Endothelial cell of umbilical vein (primary cell): ENCODE results near the gene JAKMIP1. TPM values are rescaled to one million over a fixed set of nuclear protein-coding genes. Genes with fewer than 3 reads are reported as not detected.

Source experiments
- BruUV-seq: library from RNA; stranded (reverse); fragments of 400-500 nt; replicated peaks from 2 replicates; lab custom pipeline; 2021; lab: Mats Ljungman, UMichigan
- CTCF ChIA-PET: fragments of 300-600, 350-600 bp; sonication (Branson Sonifier 250); formaldehyde crosslinking; loops from one replicate; lab custom pipeline; 2021; ENCODE audit warnings: antibody characterized with exemption, inconsistent platforms; lab: Charles Lee
- POLR2A ChIA-PET: fragments of 300-600, 350-600 bp; sonication (Branson Sonifier 250); formaldehyde crosslinking; loops from one replicate; lab custom pipeline; 2021; ENCODE audit warnings: antibody characterized with exemption, inconsistent platforms; lab: Charles Lee
- DNase-seq: peaks from one replicate; pipeline ENCODE4 v3.0.0-alpha.2; 2011; ENCODE audit warnings: low read depth, low spot score
- FAIRE-seq: peaks from 2 replicates; lab custom pipeline; 2011; peaks lifted over from hg19 to GRCh38; lab: Jason Lieb, UNC
- H2AFZ ChIP-seq: 2 replicates; pipeline ENCODE4 v1.6.0; 2012; ENCODE audit warnings: low read depth, low read length, control low read depth, inconsistent platforms
- H3K27ac ChIP-seq: 2 replicates; pipeline ENCODE4 v1.5.1; 2011; ENCODE audit warnings: low read depth, mild to moderate bottlenecking, control low read depth, low read length, moderate library complexity; ENCODE audit not compliant: insufficient read depth
- H3K27me3 ChIP-seq, 2 experiments: 2 replicates each; pipeline versions ENCODE4 v1.6.0 to v1.6.1; 2011; ENCODE audit warnings: low read length in 2 of 2, mixed read lengths in 1 of 2; ENCODE audit not compliant: control insufficient read depth in 2 of 2, insufficient read depth in 2 of 2
- H3K36me3 ChIP-seq, 2 experiments: 2 replicates in 1 of 2; 3 replicates in 1 of 2; pipeline ENCODE4 v1.5.1; 2011; ENCODE audit warnings: low read length in 2 of 2, mild to moderate bottlenecking in 1 of 2, moderate library complexity in 1 of 2; ENCODE audit not compliant: control insufficient read depth in 2 of 2, insufficient read depth in 2 of 2; ENCODE audit errors: extremely low read depth in 1 of 2
- H3K4me1 ChIP-seq: 3 replicates; pipeline ENCODE4 v1.5.1; 2011; ENCODE audit warnings: mild to moderate bottlenecking, low read length; ENCODE audit not compliant: control insufficient read depth, insufficient read depth; ENCODE audit errors: extremely low read depth
- H3K4me2 ChIP-seq: 2 replicates; pipeline ENCODE4 v1.6.1; 2011; ENCODE audit warnings: low read length, control low read depth, mixed read lengths; ENCODE audit not compliant: insufficient read depth
- H3K4me3 ChIP-seq, 3 experiments: fragments of 200-600 bp in 1 of 3; sonication (generic), shearing (Covaris generic) in 1 of 3; replicated peaks in 1 of 3; 2 replicates each; pipeline ENCODE4 v1.5.1; 2011 to 2016; ENCODE audit warnings: control low read depth in 3 of 3, low read length in 3 of 3, mild to moderate bottlenecking in 2 of 3, inconsistent platforms in 1 of 3, low read depth in 1 of 3, moderate library complexity in 1 of 3; ENCODE audit not compliant: insufficient read depth in 1 of 3
- H3K79me2 ChIP-seq: 2 replicates; pipeline ENCODE4 v1.6.0; 2012; ENCODE audit warnings: low read length, inconsistent platforms; ENCODE audit not compliant: control insufficient read depth, insufficient read depth
- H3K9ac ChIP-seq: replicated peaks from 2 replicates; pipeline ENCODE3; 2011; ENCODE audit warnings: low read length, control low read depth; ENCODE audit not compliant: insufficient read depth; ENCODE audit errors: extremely low read depth
- H3K9me1 ChIP-seq: replicated peaks from 3 replicates; pipeline ENCODE4 v1.6.0; 2011; ENCODE audit warnings: mild to moderate bottlenecking, low read length; ENCODE audit not compliant: control insufficient read depth, insufficient read depth; ENCODE audit errors: extremely low read depth
- H3K9me3 ChIP-seq: replicated peaks from 2 replicates; pipeline ENCODE4 v1.5.1; 2012; ENCODE audit warnings: low read length, inconsistent platforms; ENCODE audit not compliant: control insufficient read depth, insufficient read depth
- H4K20me1 ChIP-seq: replicated peaks from 2 replicates; pipeline ENCODE3; 2011; ENCODE audit warnings: mild to moderate bottlenecking, low read length; ENCODE audit not compliant: control insufficient read depth, insufficient read depth; ENCODE audit errors: extremely low read depth
- EZH2 ChIP-seq: IDR thresholded peaks from 2 replicates; pipeline ENCODE4 v1.6.1; 2012; ENCODE audit warnings: borderline replicate concordance, low read depth, mild to moderate bottlenecking, moderate library complexity, low read length, inconsistent platforms; ENCODE audit not compliant: severe bottlenecking
- FOS ChIP-seq: IDR thresholded peaks from 2 replicates; pipeline ENCODE4 v1.6.1; 2011; ENCODE audit warnings: mild to moderate bottlenecking, low read length, moderate library complexity, borderline replicate concordance; ENCODE audit not compliant: insufficient read depth
- GATA2 ChIP-seq: IDR thresholded peaks from 2 replicates; pipeline ENCODE4 v1.7.0; 2011; ENCODE audit warnings: low read depth, mild to moderate bottlenecking, moderate library complexity, mixed read lengths, low read length; ENCODE audit not compliant: insufficient read length, insufficient read depth
- JUN ChIP-seq: IDR thresholded peaks from 2 replicates; pipeline ENCODE4 v1.6.1; 2011; ENCODE audit warnings: borderline replicate concordance, low read depth; ENCODE audit not compliant: insufficient read length, insufficient read depth
- POLR2A ChIP-seq: IDR thresholded peaks from 2 replicates; pipeline ENCODE4 v1.6.1; 2012; ENCODE audit warnings: low read depth, mild to moderate bottlenecking, control low read depth, low read length
- POLR2AphosphoS5 ChIP-seq: IDR thresholded peaks from 2 replicates; pipeline ENCODE4 v1.6.1; 2012; ENCODE audit warnings: low read depth, mild to moderate bottlenecking, control low read depth, low read length, moderate library complexity; ENCODE audit not compliant: insufficient read depth
- dilution Hi-C: fragments of 300-500 bp; cut with MboI; formaldehyde crosslinking; loops from one replicate; pipeline ENCODE4 v1.15.0; 2019; ENCODE audit warnings: low sequenced_read_pairs; ENCODE audit not compliant: extremely low pct_ligation_motif_present
- intact Hi-C: fragments of 100-400 bp; cut with micrococcal nuclease; formaldehyde crosslinking; loops from one replicate; pipeline ENCODE4 v1.10.0; 2022
- polyA plus RNA-seq, 4 experiments: library from polyadenylated mRNA; depleted of rRNA in 3 of 4; stranded (reverse) in 3 of 4; unstranded in 1 of 4; fragments of >200 nt; gene quantifications; 2 replicates each; pipeline versions ENCODE4 v1.2.1 to v1.2.3, GENCODE V29; 2011 to 2012; ENCODE audit warnings: missing spikeins in 1 of 4
- total RNA-seq: library from RNA; stranded (reverse); gene quantifications from 2 replicates; pipeline ENCODE4 v1.2.3, GENCODE V29; 2021
- TF ChIP-seq, protein P1 (sequence below), 2 donors: IDR thresholded peaks; 1 replicate in 1 of 2; 2 replicates in 1 of 2; pipeline ENCODE4 v1.5.1; 2011; ENCODE audit warnings: low read length in 2 of 2, mild to moderate bottlenecking in 2 of 2, moderate library complexity in 2 of 2, control low read depth in 1 of 2, inconsistent platforms in 1 of 2, low read depth in 1 of 2; ENCODE audit not compliant: insufficient read depth in 1 of 2; ENCODE audit errors: extremely low read depth in 1 of 2
- TF ChIP-seq, protein P2 (sequence below): IDR thresholded peaks from 2 replicates; pipeline ENCODE4 v1.6.1; 2011; ENCODE audit not compliant: insufficient read depth, insufficient read length

JAKMIP1 gene
- total and polyA plus RNA-seq, 2 donors (not counting 3 experiments of a cell fraction or from before 2014, with no cell fraction given), result not detected

DNA sequence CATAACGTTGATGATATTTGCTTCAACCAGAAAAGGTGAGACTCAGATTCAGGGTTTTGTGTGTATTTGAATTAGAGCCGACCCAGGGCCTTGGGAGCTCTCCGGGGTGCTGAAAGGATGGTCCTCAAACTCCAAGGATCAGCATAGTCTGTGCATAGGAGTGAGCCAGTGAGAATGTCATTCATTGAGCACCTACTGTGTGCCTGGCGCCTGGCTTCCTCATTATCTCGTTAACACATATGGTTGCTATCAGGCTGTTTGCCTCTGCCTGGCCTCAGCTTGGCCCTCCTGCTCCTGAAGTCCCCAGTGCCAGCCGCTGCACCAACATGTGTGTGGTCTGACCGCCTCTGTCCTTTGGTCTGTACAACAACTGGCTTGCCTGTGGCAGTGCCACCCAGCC is 25.1 kb upstream of the JAKMIP1 start:
- POLR2A ChIA-PET, result no interaction called here
- H3K9ac ChIP-seq, result no peak overlapping the region
- no peaks in the 10 kb centered on the region for H3K79me2 ChIP-seq
- peaks cover 4 to 5% of the 10 kb centered on the region in 2 experiments for H3K27me3 ChIP-seq
- H3K4me3 ChIP-seq, result no peak overlapping the region
- H3K9me1 ChIP-seq, result no peaks in the 10 kb centered on the region
- dilution Hi-C loops (no loop called here), intact Hi-C loops (no loop called here)
- H3K9me3 ChIP-seq, result no peaks in the 10 kb centered on the region
- TF ChIP-seq, protein P1, sequence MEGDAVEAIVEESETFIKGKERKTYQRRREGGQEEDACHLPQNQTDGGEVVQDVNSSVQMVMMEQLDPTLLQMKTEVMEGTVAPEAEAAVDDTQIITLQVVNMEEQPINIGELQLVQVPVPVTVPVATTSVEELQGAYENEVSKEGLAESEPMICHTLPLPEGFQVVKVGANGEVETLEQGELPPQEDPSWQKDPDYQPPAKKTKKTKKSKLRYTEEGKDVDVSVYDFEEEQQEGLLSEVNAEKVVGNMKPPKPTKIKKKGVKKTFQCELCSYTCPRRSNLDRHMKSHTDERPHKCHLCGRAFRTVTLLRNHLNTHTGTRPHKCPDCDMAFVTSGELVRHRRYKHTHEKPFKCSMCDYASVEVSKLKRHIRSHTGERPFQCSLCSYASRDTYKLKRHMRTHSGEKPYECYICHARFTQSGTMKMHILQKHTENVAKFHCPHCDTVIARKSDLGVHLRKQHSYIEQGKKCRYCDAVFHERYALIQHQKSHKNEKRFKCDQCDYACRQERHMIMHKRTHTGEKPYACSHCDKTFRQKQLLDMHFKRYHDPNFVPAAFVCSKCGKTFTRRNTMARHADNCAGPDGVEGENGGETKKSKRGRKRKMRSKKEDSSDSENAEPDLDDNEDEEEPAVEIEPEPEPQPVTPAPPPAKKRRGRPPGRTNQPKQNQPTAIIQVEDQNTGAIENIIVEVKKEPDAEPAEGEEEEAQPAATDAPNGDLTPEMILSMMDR (IDR thresholded peaks at IDR 0.05; ENCODE audit: extremely low read depth in 1 of 2, insufficient read depth in 1 of 2, low read depth in 1 of 2, low read length in 2 of 2), result no peak
- TF ChIP-seq EZH2 (no peak), FOS (no peak), POLR2AphosphoS5 (no peak), POLR2A (no peak), GATA2 (no peak), JUN (no peak)
- TF ChIP-seq, protein P2, sequence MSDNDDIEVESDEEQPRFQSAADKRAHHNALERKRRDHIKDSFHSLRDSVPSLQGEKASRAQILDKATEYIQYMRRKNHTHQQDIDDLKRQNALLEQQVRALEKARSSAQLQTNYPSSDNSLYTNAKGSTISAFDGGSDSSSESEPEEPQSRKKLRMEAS, result no peak
- no TSS peak for BruUV-seq
- no peaks in the 10 kb centered on the region for H3K4me1 ChIP-seq
- no peak overlapping the region for H3K4me2 ChIP-seq
- H2AFZ ChIP-seq, result no peak overlapping the region
- FAIRE-seq (no peak), DNase-seq (peak; percentile 11)
- no peak overlapping the region for H3K27ac ChIP-seq
- no peaks in the 10 kb centered on the region for H3K36me3 ChIP-seq
- CTCF ChIA-PET, result interaction anchor here (1.0 to 3.1 kb wide), 4 partner anchors 24 to 321 kb away, joined by 3 to 11 read pairs (median 8); no protein-coding TSS in a partner anchor
- no peaks in the 10 kb centered on the region for H4K20me1 ChIP-seq
